AG04450 (cell line): ENCODE results near the gene RTP5. TPM values are rescaled to one million over a fixed set of nuclear protein-coding genes. Genes with fewer than 3 reads are reported as not detected.

ENCODE experiments used
- CTCF ChIA-PET: fragments of 300-600, 350-600 bp; formaldehyde crosslinking; extraction: SDS; loops from one replicate; lab custom pipeline; 2022; ENCODE audit warnings: antibody characterized with exemption, inconsistent platforms; lab: Charles Lee
- POLR2A ChIA-PET: fragments of 350-600 bp; formaldehyde crosslinking; extraction: SDS; loops from one replicate; lab custom pipeline; 2021; ENCODE audit warnings: antibody characterized with exemption, inconsistent platforms; lab: Yijun Ruan, JAX
- DNase-seq: peaks from one replicate; pipeline ENCODE4 v3.0.0-alpha.2; 2011; ENCODE audit warnings: low read depth, low spot score
- H3K27ac ChIP-seq: one replicate; pipeline ENCODE4 v1.5.1; 2012; ENCODE audit warnings: low read depth, low read length, control low read depth
- H3K27me3 ChIP-seq: one replicate; pipeline ENCODE4 v1.6.0; 2012; ENCODE audit warnings: low read length; ENCODE audit not compliant: control insufficient read depth, insufficient read depth
- H3K4me3 ChIP-seq: 2 replicates; pipeline ENCODE4 v1.5.1; 2011; ENCODE audit warnings: mild to moderate bottlenecking, low read depth, low read length, control low read depth
- H3K9me3 ChIP-seq: 2 replicates; pipeline ENCODE4 v1.5.1; 2012; ENCODE audit warnings: low read length; ENCODE audit not compliant: control insufficient read depth, insufficient read depth
- CTCF ChIP-seq: IDR thresholded peaks from 2 replicates; pipeline ENCODE4 v1.5.1; 2011; ENCODE audit warnings: low read depth, low read length, control low read depth, inconsistent platforms
- polyA plus RNA-seq: library from polyadenylated mRNA; depleted of rRNA; stranded (reverse); fragments of >200 nt; gene quantifications from 2 replicates; pipeline ENCODE4 v1.2.3, GENCODE V29; 2011

RTP5 gene
- polyA plus RNA-seq, 1 experiment: not detected

- TF ChIP-seq CTCF: no peak
- POLR2A ChIA-PET: no interaction called here
Measured at GRCh38 chr2:241854342-241855244, 14.9 kb upstream of the RTP5 start.

GRCh38 chr2:241855245-241855887, 14.2 kb upstream of the RTP5 start:
- ChIA-PET CTCF (no interaction called here), POLR2A (no interaction called here)
- peaks cover 3% of the 10 kb centered on the region; the same call in 1 of the 2 replicates for H3K9me3 ChIP-seq
- DNase-seq: no peak
- H3K27me3 ChIP-seq: peaks cover 6% of the 10 kb centered on the region
- H3K4me3 ChIP-seq: no peak overlapping the region
- no peak for TF ChIP-seq CTCF
- H3K27ac ChIP-seq: no peak overlapping the region

More at GRCh38 chr2:241854342-241855244, 14.9 kb upstream of the RTP5 start:
- no peak overlapping the region for H3K4me3 ChIP-seq
- peaks cover 6% of the 10 kb centered on the region for H3K27me3 ChIP-seq
- CTCF ChIA-PET: no interaction called here
- H3K27ac ChIP-seq: no peak overlapping the region
- peaks cover 3% of the 10 kb centered on the region; the same call in 1 of the 2 replicates for H3K9me3 ChIP-seq
- no peak for DNase-seq

GRCh38 chr2:241855888-241856422, 13.6 kb upstream of the RTP5 start:
- Histone ChIP-seq H3K27me3 (peaks cover 6% of the 10 kb centered on the region), H3K9me3 (peaks cover 3% of the 10 kb centered on the region; the same call in 1 of the 2 replicates), H3K27ac (no peak overlapping the region), H3K4me3 (no peak overlapping the region)
- DNase-seq: no peak
- POLR2A ChIA-PET: no interaction called here
- no peak for TF ChIP-seq CTCF
- CTCF ChIA-PET: no interaction called here

DNA sequence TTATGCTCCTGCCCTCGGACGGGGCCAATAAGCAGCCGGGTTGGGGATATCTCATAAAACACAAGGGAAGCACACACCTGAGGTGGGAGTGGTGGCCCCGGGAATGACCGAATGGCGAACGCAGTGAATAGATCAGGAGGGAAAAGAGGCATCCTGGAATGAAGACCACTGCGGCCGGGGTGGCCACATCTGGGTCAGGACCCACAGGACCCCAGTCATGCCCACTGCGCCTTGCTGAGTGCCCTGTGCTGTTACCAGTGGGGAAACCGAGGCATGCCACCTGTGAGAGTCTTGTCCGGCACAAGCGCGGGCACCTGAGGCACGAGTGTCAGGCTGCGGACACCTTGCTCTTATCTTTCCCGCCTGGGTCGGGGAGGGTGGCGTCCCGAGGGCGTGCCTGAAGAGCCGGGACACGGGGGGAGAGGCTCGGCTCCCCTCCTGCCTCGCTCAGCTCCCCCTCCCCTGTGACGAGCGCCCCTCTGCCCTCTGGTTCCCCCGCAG, 12.4 kb upstream of the RTP5 start:
- peaks cover 6% of the 10 kb centered on the region for H3K27me3 ChIP-seq
- H3K4me3 ChIP-seq: no peak overlapping the region
- H3K9me3 ChIP-seq: peaks cover 3% of the 10 kb centered on the region; the same call in 1 of the 2 replicates
- no peak overlapping the region for H3K27ac ChIP-seq
- DNase-seq: no peak
- POLR2A ChIA-PET: no interaction called here
- no peak for TF ChIP-seq CTCF
- CTCF ChIA-PET: no interaction called here
